ENCODE results near the gene TVP23A.
"Not testable (repeated sequence)": the region's sequence is repeated elsewhere in the genome, so short reads cannot be mapped to it uniquely, and the experiment has no call there.

- not testable (repeated sequence) for TF ChIP-seq CTCF (conservative IDR thresholded peaks at IDR 0.05; ENCODE audit: low read depth, low read length); EZH2 (IDR thresholded peaks at IDR 0.05; ENCODE audit: low read length, unreplicated experiment)
Measured at GRCh38 chr16:10741249-10741648, 77.3 kb downstream of the TVP23A start.

All from PC-3 (cell line).